HCT116 (cell line): ENCODE results near the gene FADS1.

Experiments
- POLR2A ChIP-seq: IDR thresholded peaks from 2 replicates; pipeline ENCODE4 v1.7.0; 2011; ENCODE audit warnings: borderline replicate concordance; ENCODE audit not compliant: insufficient read depth, insufficient read length; ENCODE audit errors: extremely low read depth
- POLR2AphosphoS5 ChIP-seq: IDR thresholded peaks from 2 replicates; pipeline ENCODE4 v1.6.1; 2011; ENCODE audit warnings: mild to moderate bottlenecking, low read depth, low read length, moderate library complexity
- ZBTB33 ChIP-seq: IDR thresholded peaks from 2 replicates; pipeline ENCODE4 v1.6.1; 2011; ENCODE audit warnings: mild to moderate bottlenecking, low read length, moderate library complexity; ENCODE audit not compliant: insufficient replicate concordance; ENCODE audit errors: extremely low read depth
- TF ChIP-seq, protein P1 (sequence below), 3 experiments: fragments of 200-600 bp in 1 of 3; sonication (generic) in 1 of 3; IDR thresholded peaks in 2 of 3; conservative IDR thresholded peaks in 1 of 3; 2 replicates each; pipeline ENCODE4 v1.5.1; 2012 to 2017; ENCODE audit warnings: low read depth in 2 of 3, low read length in 2 of 3, antibody characterized with exemption in 1 of 3, borderline replicate concordance in 1 of 3, control low read depth in 1 of 3, mild to moderate bottlenecking in 1 of 3, mixed read lengths in 1 of 3, mixed run types in 1 of 3, moderate library complexity in 1 of 3; ENCODE audit not compliant: insufficient read depth in 1 of 3

GRCh38 chr11:61776561-61777075 lies 40.2 kb downstream of the FADS1 start:
- TF ChIP-seq, protein P1, sequence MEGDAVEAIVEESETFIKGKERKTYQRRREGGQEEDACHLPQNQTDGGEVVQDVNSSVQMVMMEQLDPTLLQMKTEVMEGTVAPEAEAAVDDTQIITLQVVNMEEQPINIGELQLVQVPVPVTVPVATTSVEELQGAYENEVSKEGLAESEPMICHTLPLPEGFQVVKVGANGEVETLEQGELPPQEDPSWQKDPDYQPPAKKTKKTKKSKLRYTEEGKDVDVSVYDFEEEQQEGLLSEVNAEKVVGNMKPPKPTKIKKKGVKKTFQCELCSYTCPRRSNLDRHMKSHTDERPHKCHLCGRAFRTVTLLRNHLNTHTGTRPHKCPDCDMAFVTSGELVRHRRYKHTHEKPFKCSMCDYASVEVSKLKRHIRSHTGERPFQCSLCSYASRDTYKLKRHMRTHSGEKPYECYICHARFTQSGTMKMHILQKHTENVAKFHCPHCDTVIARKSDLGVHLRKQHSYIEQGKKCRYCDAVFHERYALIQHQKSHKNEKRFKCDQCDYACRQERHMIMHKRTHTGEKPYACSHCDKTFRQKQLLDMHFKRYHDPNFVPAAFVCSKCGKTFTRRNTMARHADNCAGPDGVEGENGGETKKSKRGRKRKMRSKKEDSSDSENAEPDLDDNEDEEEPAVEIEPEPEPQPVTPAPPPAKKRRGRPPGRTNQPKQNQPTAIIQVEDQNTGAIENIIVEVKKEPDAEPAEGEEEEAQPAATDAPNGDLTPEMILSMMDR (IDR thresholded peaks at IDR 0.05 in 2 of 3, conservative IDR thresholded peaks at IDR 0.05 in 1 of 3; ENCODE audit: borderline replicate concordance in 1 of 3, insufficient read depth in 1 of 3, low read depth in 2 of 3, low read length in 2 of 3) = peak; percentile 85 to 95 (median 92)
- TF ChIP-seq POLR2AphosphoS5 (no peak), ZBTB33 (no peak), POLR2A (no peak)
